ENCODE data around the gene ULK4. TPM values are rescaled to one million over a fixed set of nuclear protein-coding genes. Genes with fewer than 3 reads are reported as not detected.

Gene ULK4
- total RNA-seq, 1 experiment from 2014 or later: 6.3 TPM

- RAD21 ChIA-PET (ENCODE audit: low non-redundant PET in 1 of 2, low total read pairs in 2 of 2, uncharacterized antibody in 2 of 2, unreplicated experiment in 2 of 2): no interaction called here
- Histone ChIP-seq H3K79me2 (ENCODE audit: insufficient read depth, low read length) (no peaks in the 10 kb centered on the region), H3K9me3 (ENCODE audit: control insufficient read depth in 1 of 2, insufficient read depth in 1 of 2, low read depth in 1 of 2, low read length in 2 of 2) (no peaks in the 10 kb centered on the region), H2AFZ (ENCODE audit: low read depth, low read length, poor library complexity, severe bottlenecking) (no peak overlapping the region), H4K20me1 (ENCODE audit: insufficient read depth) (no peaks in the 10 kb centered on the region), H3K4me3 (replicated peaks in 1 of 2; ENCODE audit: low read depth in 1 of 2, low read length in 2 of 2) (no peak overlapping the region), H3K27ac (ENCODE audit: low read depth, low read length) (no peak overlapping the region), H3K9ac (ENCODE audit: low read length) (no peak overlapping the region), H3K9me2 (ENCODE audit: insufficient read depth) (no peaks in the 10 kb centered on the region), H3K36me3 (ENCODE audit: control insufficient read depth in 1 of 2, insufficient read depth in 2 of 2, low read length in 2 of 2) (no peaks in the 10 kb centered on the region), H3K4me1 (ENCODE audit: control insufficient read depth in 1 of 2, insufficient read depth in 2 of 2, low read length in 2 of 2) (no peaks in the 10 kb centered on the region), H3K4me2 (ENCODE audit: low read length) (no peak overlapping the region), H3K27me3 (ENCODE audit: insufficient read depth, low read length) (no peaks in the 10 kb centered on the region)
- ATAC-seq (no peak), DNase-seq (ENCODE audit: low read depth, low spot score) (no peak)
- TF ChIP-seq YY1 (IDR thresholded peaks at IDR 0.05; ENCODE audit: extremely low read depth, insufficient replicate concordance, low read depth, low read length) (no peak), JUND (IDR thresholded peaks at IDR 0.05) (no peak), CEBPB (IDR thresholded peaks at IDR 0.05; ENCODE audit: low read depth) (no peak), FOSL1 (IDR thresholded peaks at IDR 0.05; ENCODE audit: low read depth) (no peak), EGR1 (IDR thresholded peaks at IDR 0.05; ENCODE audit: low read depth) (no peak), REST (IDR thresholded peaks at IDR 0.05; ENCODE audit: low read depth) (no peak), MAX (IDR thresholded peaks at IDR 0.05) (no peak), POLR2A (IDR thresholded peaks at IDR 0.05; ENCODE audit: borderline replicate concordance, extremely low read depth, insufficient read depth, insufficient read length) (no peak), EZH2 (IDR thresholded peaks at IDR 0.05) (no peak), SIN3A (IDR thresholded peaks at IDR 0.05; ENCODE audit: low read depth) (no peak)
- no TSS peak for BruUV-seq (replicated peaks)
- POLR2A ChIA-PET: no interaction called here
- intact Hi-C loops (cut with micrococcal nuclease): no loop called here
- CTCF ChIA-PET: no interaction called here
Measured at GRCh38 chr3:41653571-41654239, 308.2 kb downstream of the ULK4 start.
